ENCODE measurements around the gene ABTB1. TPM values are rescaled to one million over a fixed set of nuclear protein-coding genes. Genes with fewer than 3 reads are reported as not detected.
A peak's percentile ranks its signal among the peaks of the same experiment; 100 is the strongest.

ABTB1 gene
- total and polyA plus RNA-seq, 2 of the 13 experiments (the other 11 are each of a cell fraction or from before 2014, with no cell fraction given), result 0.42 to 14.5 TPM

DNA sequence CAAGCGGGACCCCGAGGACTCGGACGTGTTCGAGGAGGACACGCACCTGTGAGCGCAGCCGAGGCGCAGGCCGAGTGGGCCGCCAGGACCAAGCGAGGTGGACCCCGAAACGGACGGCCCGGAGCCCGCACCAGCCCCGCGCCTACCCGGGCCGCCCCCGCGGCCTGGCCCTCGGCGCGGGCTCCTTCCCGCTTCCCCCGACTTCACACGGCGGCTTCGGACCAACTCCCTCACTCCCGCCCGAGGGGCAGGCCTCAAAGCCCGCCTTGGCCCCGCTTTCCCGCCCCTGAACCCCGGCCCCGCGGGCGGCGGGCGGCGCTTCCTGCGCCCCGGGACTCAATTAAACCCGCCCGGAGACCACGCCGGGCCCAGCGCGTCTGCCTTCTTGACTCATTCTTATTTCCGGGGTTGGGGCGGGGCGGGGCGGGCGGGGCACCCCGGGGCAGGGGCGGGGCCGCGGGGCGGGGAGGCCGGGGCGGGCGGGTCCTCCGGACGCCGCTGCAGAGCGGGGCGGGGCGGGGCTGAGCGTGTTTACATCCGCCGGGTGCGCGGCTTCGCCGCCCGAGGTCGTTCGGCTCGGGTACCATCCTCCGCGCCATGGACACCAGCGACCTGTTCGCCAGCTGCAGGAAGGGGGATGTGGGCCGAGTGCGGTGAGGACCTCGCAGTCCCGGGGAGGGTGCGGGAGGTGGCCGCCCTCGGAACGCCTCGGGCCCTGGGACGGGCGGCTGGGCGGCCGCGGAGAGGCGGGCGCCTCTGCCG, at the start of gene ABTB1 (continued):
- TF ChIP-seq MXD4 (CRISPR knock-in tag; IDR thresholded peaks at IDR 0.05) (0 out of 2 replicates have a peak, but pooled peaks have one; percentile 1), MYC (CRISPR knock-in tag; IDR thresholded peaks at IDR 0.05; ENCODE audit: borderline replicate concordance) (peak; percentile 44; the same call in 1 of the 2 replicates), SIX4 (CRISPR knock-in tag; IDR thresholded peaks at IDR 0.05) (no peak), ZNF317 (CRISPR knock-in tag; IDR thresholded peaks at IDR 0.05) (no peak), SIN3A (IDR thresholded peaks at IDR 0.05; ENCODE audit: borderline replicate concordance, low read depth, low read length) (peak; percentile 72; the same call in 1 of the 2 replicates), FOXK1 (CRISPR knock-in tag; IDR thresholded peaks at IDR 0.05; ENCODE audit: borderline replicate concordance, low read depth) (0 out of 2 replicates have a peak, but pooled peaks have one; percentile 29), MTA3 (CRISPR knock-in tag; IDR thresholded peaks at IDR 0.05) (no peak), SP4 (CRISPR knock-in tag; IDR thresholded peaks at IDR 0.05) (no peak; the same call in 1 of the 2 replicates), ISL2 (CRISPR knock-in tag; IDR thresholded peaks at IDR 0.05) (0 out of 2 replicates have a peak, but pooled peaks have one; percentile 2), AGO2 (optimal IDR thresholded peaks at IDR 0.05; ENCODE audit: low read depth, low read length) (peak; percentile 21), POLR2A (IDR thresholded peaks at IDR 0.05; ENCODE audit: insufficient read depth in 1 of 2, low read depth in 2 of 2, low read length in 2 of 2) (peak; percentile 50 to 58), NR2F6 (IDR thresholded peaks at IDR 0.05) (no peak), NR2F6 (CRISPR knock-in tag; IDR thresholded peaks at IDR 0.05) (no peak), RARA (CRISPR knock-in tag; IDR thresholded peaks at IDR 0.05) (no peak), ZNF432 (CRISPR knock-in tag; IDR thresholded peaks at IDR 0.05; ENCODE audit: borderline replicate concordance) (no peak), ZNF17 (CRISPR knock-in tag; IDR thresholded peaks at IDR 0.05) (no peak), GZF1 (CRISPR knock-in tag; IDR thresholded peaks at IDR 0.05) (no peak)
- TF ChIP-seq, protein P1, sequence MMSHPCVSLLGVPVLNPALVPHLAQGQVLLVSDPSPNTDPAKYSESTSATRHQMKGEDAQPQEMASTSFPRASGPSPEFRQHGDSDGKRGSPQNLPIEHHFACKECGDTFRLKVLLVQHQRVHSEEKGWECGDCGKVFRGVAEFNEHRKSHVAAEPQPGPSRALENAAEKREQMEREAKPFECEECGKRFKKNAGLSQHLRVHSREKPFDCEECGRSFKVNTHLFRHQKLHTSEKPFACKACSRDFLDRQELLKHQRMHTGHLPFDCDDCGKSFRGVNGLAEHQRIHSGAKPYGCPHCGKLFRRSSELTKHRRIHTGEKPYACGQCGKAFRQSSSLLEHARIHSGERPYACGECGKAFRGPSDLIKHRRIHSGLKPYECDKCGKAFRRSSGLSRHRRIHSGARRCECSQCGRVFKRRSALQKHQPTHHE (CRISPR knock-in tag; IDR thresholded peaks at IDR 0.05; ENCODE audit: borderline replicate concordance), result no peak
- TF ChIP-seq, protein P2, sequence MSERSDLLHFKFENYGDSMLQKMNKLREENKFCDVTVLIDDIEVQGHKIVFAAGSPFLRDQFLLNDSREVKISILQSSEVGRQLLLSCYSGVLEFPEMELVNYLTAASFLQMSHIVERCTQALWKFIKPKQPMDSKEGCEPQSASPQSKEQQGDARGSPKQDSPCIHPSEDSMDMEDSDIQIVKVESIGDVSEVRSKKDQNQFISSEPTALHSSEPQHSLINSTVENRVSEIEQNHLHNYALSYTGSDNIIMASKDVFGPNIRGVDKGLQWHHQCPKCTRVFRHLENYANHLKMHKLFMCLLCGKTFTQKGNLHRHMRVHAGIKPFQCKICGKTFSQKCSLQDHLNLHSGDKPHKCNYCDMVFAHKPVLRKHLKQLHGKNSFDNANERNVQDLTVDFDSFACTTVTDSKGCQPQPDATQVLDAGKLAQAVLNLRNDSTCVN (CRISPR knock-in tag; IDR thresholded peaks at IDR 0.05; ENCODE audit: borderline replicate concordance), result no peak
- TF ChIP-seq, protein P3, sequence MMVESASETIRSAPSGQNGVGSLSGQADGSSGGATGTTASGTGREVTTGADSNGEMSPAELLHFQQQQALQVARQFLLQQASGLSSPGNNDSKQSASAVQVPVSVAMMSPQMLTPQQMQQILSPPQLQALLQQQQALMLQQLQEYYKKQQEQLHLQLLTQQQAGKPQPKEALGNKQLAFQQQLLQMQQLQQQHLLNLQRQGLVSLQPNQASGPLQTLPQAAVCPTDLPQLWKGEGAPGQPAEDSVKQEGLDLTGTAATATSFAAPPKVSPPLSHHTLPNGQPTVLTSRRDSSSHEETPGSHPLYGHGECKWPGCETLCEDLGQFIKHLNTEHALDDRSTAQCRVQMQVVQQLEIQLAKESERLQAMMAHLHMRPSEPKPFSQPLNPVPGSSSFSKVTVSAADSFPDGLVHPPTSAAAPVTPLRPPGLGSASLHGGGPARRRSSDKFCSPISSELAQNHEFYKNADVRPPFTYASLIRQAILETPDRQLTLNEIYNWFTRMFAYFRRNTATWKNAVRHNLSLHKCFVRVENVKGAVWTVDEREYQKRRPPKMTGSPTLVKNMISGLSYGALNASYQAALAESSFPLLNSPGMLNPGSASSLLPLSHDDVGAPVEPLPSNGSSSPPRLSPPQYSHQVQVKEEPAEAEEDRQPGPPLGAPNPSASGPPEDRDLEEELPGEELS (CRISPR knock-in tag; IDR thresholded peaks at IDR 0.05), result no peak
- TF ChIP-seq, protein P4, sequence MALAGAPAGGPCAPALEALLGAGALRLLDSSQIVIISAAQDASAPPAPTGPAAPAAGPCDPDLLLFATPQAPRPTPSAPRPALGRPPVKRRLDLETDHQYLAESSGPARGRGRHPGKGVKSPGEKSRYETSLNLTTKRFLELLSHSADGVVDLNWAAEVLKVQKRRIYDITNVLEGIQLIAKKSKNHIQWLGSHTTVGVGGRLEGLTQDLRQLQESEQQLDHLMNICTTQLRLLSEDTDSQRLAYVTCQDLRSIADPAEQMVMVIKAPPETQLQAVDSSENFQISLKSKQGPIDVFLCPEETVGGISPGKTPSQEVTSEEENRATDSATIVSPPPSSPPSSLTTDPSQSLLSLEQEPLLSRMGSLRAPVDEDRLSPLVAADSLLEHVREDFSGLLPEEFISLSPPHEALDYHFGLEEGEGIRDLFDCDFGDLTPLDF (CRISPR knock-in tag; IDR thresholded peaks at IDR 0.05), result no peak
- TF ChIP-seq, protein P5, sequence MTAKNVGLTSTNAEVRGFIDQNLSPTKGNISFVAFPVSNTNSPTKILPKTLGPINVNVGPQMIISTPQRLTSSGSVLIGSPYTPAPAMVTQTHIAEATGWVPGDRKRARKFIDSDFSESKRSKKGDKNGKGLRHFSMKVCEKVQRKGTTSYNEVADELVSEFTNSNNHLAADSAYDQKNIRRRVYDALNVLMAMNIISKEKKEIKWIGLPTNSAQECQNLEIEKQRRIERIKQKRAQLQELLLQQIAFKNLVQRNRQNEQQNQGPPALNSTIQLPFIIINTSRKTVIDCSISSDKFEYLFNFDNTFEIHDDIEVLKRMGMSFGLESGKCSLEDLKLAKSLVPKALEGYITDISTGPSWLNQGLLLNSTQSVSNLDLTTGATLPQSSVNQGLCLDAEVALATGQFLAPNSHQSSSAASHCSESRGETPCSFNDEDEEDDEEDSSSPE (CRISPR knock-in tag; IDR thresholded peaks at IDR 0.05), result peak; percentile 42; the same call in 1 of the 2 replicates
- TF ChIP-seq, protein P6, sequence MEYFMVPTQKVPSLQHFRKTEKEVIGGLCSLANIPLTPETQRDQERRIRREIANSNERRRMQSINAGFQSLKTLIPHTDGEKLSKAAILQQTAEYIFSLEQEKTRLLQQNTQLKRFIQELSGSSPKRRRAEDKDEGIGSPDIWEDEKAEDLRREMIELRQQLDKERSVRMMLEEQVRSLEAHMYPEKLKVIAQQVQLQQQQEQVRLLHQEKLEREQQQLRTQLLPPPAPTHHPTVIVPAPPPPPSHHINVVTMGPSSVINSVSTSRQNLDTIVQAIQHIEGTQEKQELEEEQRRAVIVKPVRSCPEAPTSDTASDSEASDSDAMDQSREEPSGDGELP (IDR thresholded peaks at IDR 0.05; ENCODE audit: borderline replicate concordance, low read depth), result no peak

Measured in HepG2 (cell line).